Parathyroid adenoma (tissue), 2 donors: ENCODE data around the gene IQCC.

Experiments
- H2AFZ ChIP-seq: fragments of 300-600 bp; sonication (generic); one replicate; pipeline ENCODE4 v1.7.0; 2017; ENCODE audit warnings: antibody characterized with exemption, mild to moderate bottlenecking
- H3K27ac ChIP-seq: fragments of 300-600 bp; sonication (generic); one replicate; pipeline ENCODE4 v1.7.0; 2017
- H3K27me3 ChIP-seq: fragments of 300-600 bp; sonication (generic); one replicate; pipeline ENCODE4 v1.7.0; 2017; ENCODE audit warnings: low read length; ENCODE audit not compliant: control insufficient read depth, insufficient read depth
- H3K36me3 ChIP-seq: fragments of 300-600 bp; sonication (generic); one replicate; pipeline ENCODE4 v1.7.0; 2017; ENCODE audit warnings: low read length; ENCODE audit not compliant: control insufficient read depth, insufficient read depth
- H3K4me1 ChIP-seq: fragments of 300-600 bp; sonication (generic); one replicate; pipeline ENCODE4 v1.7.0; 2017; ENCODE audit warnings: control low read depth
- H3K4me2 ChIP-seq: fragments of 300-600 bp; sonication (generic); one replicate; pipeline ENCODE4 v1.7.0; 2017; ENCODE audit warnings: low read length
- H3K4me3 ChIP-seq: fragments of 300-600 bp; sonication (generic); one replicate; pipeline ENCODE4 v1.7.0; 2017; ENCODE audit warnings: low read depth, low read length
- H3K79me2 ChIP-seq: fragments of 300-600 bp; sonication (generic); one replicate; pipeline ENCODE4 v1.7.0; 2017; ENCODE audit warnings: control low read depth
- H3K9ac ChIP-seq: fragments of 300-600 bp; sonication (generic); one replicate; pipeline ENCODE4 v1.7.0; 2017; ENCODE audit warnings: mild to moderate bottlenecking
- H3K9me3 ChIP-seq: fragments of 300-600 bp; sonication (generic); one replicate; pipeline ENCODE4 v1.7.0; 2017; ENCODE audit warnings: low read length; ENCODE audit not compliant: control insufficient read depth
- TF ChIP-seq, protein P1 (sequence below): fragments of 300-600 bp; sonication (generic); IDR thresholded peaks from one replicate; pipeline ENCODE4 v1.7.0; 2017; ENCODE audit warnings: antibody characterized with exemption, mild to moderate bottlenecking
- donor health status: primary hyperparathyroidism.

Gene IQCC

DNA sequence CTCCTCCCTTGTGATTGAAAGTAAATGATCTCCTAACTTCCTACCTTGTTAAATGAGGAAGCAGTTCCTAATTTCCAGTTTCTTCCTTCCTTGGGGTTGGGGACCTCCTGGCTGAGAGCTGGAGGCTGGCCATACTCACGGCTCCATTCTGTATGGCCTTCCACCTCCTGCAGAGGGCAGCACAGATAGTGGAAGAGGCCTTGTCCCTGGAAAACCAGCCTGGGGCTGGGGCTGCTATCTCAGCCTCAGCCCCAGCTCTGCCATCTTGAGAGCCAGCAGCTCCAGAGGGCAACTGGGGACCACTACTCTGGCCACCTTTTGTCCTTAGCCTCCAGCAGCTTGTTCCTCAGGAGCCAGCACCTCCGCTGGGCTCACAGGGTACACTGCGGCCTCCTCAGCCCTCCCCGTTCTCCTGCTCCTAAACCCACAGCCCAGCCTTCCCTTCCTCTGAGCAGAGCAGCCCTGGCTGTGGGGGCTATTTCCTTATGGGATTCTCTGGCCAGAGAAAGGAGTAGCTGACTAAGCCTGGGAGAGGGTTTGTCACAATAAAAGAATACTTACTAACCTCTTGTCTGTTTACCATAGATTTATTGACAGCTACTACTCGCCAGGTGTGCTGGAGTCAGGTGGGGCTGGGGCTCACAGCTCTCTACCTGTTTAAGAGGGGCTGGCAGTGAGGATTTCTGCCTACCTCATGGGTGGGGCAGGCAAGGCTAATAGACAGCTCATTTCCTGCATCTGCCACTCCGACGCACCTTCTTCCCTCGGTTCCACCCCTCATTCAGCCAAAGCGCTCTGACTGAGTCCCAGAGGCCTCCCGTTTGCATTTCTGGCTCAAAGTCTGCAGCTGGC lies 10.4 kb downstream of the IQCC start:
- Histone ChIP-seq H3K9ac (no peak overlapping the region), H3K4me3 (no peak overlapping the region), H3K27me3 (no peaks in the 10 kb centered on the region), H3K4me2 (no peak overlapping the region), H2AFZ (no peak overlapping the region), H3K79me2 (no peaks in the 10 kb centered on the region), H3K36me3 (no peaks in the 10 kb centered on the region), H3K9me3 (no peaks in the 10 kb centered on the region), H3K4me1 (peaks cover 6% of the 10 kb centered on the region), H3K27ac (no peak overlapping the region)
- TF ChIP-seq, protein P1, sequence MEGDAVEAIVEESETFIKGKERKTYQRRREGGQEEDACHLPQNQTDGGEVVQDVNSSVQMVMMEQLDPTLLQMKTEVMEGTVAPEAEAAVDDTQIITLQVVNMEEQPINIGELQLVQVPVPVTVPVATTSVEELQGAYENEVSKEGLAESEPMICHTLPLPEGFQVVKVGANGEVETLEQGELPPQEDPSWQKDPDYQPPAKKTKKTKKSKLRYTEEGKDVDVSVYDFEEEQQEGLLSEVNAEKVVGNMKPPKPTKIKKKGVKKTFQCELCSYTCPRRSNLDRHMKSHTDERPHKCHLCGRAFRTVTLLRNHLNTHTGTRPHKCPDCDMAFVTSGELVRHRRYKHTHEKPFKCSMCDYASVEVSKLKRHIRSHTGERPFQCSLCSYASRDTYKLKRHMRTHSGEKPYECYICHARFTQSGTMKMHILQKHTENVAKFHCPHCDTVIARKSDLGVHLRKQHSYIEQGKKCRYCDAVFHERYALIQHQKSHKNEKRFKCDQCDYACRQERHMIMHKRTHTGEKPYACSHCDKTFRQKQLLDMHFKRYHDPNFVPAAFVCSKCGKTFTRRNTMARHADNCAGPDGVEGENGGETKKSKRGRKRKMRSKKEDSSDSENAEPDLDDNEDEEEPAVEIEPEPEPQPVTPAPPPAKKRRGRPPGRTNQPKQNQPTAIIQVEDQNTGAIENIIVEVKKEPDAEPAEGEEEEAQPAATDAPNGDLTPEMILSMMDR = peak; percentile 46

GRCh38 chr1:32216566-32216965 lies 11.1 kb downstream of the IQCC start:
- no peaks in the 10 kb centered on the region for H3K79me2 ChIP-seq
- no peak overlapping the region for H3K4me2 ChIP-seq
- no peak overlapping the region for H2AFZ ChIP-seq
- no peaks in the 10 kb centered on the region for H3K27me3 ChIP-seq
- H3K36me3 ChIP-seq = no peaks in the 10 kb centered on the region
- no peak overlapping the region for H3K27ac ChIP-seq
- peaks cover 6% of the 10 kb centered on the region for H3K4me1 ChIP-seq
- H3K9ac ChIP-seq = no peak overlapping the region
- no peak overlapping the region for H3K4me3 ChIP-seq
- TF ChIP-seq, protein P1 = no peak
- H3K9me3 ChIP-seq = no peaks in the 10 kb centered on the region

- H3K79me2 ChIP-seq = peaks cover 11% of the 10 kb centered on the region
- no peaks in the 10 kb centered on the region for H3K9me3 ChIP-seq
- H3K4me3 ChIP-seq = no peak overlapping the region
- TF ChIP-seq, protein P1 = no peak
- no peak overlapping the region for H2AFZ ChIP-seq
- H3K4me2 ChIP-seq = no peak overlapping the region
- H3K4me1 ChIP-seq = peaks cover 13% of the 10 kb centered on the region
- H3K36me3 ChIP-seq = no peaks in the 10 kb centered on the region
- H3K9ac ChIP-seq = no peak overlapping the region
- no peak overlapping the region for H3K27ac ChIP-seq
- H3K27me3 ChIP-seq = no peaks in the 10 kb centered on the region
Observed at GRCh38 chr1:32219022-32219421, 13.6 kb downstream of the IQCC start.

DNA sequence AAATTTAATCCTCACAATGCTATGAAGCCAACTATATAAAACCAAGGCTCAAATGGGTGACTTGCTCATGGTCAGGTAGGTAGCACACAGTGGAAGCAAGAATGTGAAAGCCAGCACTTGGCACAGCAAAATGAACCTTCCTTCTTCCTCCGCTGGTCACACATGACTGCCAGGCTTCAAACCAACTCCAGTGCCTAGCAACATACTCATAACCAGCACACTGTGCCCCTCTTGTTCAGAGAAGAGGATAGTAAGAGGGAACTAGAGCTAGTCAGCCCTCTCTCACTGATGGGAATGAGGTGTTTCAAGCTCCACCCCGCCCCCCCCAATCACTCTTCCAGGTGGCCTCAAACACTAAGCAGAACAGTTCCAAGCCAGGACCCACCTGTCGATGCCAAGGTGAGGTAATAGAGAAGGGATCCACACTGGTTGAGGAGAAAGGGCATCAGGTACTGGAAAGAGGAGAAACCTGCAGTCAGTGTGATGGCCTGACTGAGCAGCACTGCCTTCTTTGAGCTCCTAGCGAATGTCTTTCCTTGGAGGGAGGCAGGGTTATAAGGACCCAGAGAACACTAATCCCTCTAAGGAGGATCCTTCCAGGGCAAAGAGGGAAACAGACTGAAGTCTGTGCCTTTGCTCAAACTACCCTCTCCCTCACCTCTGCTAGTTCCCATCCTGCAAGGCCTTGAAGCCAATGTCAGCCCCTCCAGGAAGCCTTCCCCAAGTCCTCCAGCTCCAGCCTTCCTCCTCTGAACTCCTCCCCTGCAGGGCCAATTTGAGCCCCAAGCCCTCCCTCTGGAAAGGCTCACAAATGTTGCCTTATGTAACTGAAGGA lies 15.5 kb downstream of the IQCC start:
- H3K9ac ChIP-seq = no peak overlapping the region
- TF ChIP-seq, protein P1 = no peak
- H3K79me2 ChIP-seq = peaks cover 11% of the 10 kb centered on the region
- peak overlapping the region; percentile 99 for H3K4me3 ChIP-seq
- no peaks in the 10 kb centered on the region for H3K36me3 ChIP-seq
- H3K27ac ChIP-seq = peak overlapping the region; percentile 89
- peaks cover 13% of the 10 kb centered on the region for H3K4me1 ChIP-seq
- H3K9me3 ChIP-seq = no peaks in the 10 kb centered on the region
- peak overlapping the region; percentile 96 for H3K4me2 ChIP-seq
- no peaks in the 10 kb centered on the region for H3K27me3 ChIP-seq
- H2AFZ ChIP-seq = no peak overlapping the region
